Fibroblast of pulmonary artery (primary cell): Measurements from ENCODE around the gene KCNIP1.

Experiments used
- DNase-seq: peaks from one replicate; pipeline ENCODE4 v3.0.0-alpha.2; 2010; ENCODE audit warnings: low read depth
- H3K4me3 ChIP-seq: replicated peaks from 2 replicates; pipeline ENCODE4 v1.5.1; 2011; ENCODE audit warnings: low read depth, mild to moderate bottlenecking, control low read depth, low read length, moderate library complexity
- TF ChIP-seq, protein P1 (sequence below): IDR thresholded peaks from 2 replicates; pipeline ENCODE4 v1.5.1; 2011; ENCODE audit warnings: mild to moderate bottlenecking, control low read depth, low read length, inconsistent platforms; ENCODE audit errors: missing control alignments

The KCNIP1 gene

DNA sequence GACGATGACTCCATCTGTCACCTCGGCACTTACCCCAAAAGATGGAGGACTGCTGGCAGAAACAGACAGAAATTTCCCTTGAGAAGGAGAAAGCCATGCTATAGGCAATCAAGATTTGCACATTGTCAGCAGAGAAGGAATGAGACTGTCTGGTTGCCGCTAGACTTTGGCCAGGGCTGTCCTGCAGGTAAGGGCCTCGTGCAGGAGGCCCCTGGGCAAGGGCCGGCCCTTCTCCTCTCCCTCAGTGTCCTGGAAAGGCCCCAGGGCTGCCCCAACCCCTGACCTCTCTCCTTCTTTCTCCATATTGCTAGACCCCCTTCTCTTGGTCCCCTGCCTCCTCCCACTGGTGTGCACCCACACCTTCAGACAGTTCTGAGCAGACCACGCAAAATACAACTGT lies 14.6 kb upstream of the KCNIP1 start:
- TF ChIP-seq, protein P1, sequence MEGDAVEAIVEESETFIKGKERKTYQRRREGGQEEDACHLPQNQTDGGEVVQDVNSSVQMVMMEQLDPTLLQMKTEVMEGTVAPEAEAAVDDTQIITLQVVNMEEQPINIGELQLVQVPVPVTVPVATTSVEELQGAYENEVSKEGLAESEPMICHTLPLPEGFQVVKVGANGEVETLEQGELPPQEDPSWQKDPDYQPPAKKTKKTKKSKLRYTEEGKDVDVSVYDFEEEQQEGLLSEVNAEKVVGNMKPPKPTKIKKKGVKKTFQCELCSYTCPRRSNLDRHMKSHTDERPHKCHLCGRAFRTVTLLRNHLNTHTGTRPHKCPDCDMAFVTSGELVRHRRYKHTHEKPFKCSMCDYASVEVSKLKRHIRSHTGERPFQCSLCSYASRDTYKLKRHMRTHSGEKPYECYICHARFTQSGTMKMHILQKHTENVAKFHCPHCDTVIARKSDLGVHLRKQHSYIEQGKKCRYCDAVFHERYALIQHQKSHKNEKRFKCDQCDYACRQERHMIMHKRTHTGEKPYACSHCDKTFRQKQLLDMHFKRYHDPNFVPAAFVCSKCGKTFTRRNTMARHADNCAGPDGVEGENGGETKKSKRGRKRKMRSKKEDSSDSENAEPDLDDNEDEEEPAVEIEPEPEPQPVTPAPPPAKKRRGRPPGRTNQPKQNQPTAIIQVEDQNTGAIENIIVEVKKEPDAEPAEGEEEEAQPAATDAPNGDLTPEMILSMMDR = no peak
- DNase-seq = no peak
- H3K4me3 ChIP-seq = no peak overlapping the region

DNA sequence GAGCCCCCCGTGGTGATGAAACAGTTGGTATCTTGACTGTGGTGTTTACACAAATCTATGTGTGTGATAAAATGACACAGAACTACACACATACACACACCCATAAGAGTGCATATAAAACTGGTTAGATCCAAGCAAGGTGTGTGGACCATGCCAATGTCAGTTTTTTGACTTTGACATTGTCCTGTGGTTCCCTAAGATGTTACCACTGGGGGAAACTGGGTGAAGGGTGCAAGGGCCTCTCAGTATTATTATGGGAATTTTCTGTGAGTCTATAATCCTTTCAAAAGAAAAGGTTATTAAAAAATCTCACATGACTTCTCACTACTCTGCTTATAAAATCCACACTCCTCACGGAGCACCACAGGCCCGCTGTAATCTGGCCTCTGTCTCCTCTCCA lies 13.4 kb upstream of the KCNIP1 start:
- TF ChIP-seq, protein P1 = no peak
- DNase-seq = no peak
- H3K4me3 ChIP-seq = no peak overlapping the region

DNA sequence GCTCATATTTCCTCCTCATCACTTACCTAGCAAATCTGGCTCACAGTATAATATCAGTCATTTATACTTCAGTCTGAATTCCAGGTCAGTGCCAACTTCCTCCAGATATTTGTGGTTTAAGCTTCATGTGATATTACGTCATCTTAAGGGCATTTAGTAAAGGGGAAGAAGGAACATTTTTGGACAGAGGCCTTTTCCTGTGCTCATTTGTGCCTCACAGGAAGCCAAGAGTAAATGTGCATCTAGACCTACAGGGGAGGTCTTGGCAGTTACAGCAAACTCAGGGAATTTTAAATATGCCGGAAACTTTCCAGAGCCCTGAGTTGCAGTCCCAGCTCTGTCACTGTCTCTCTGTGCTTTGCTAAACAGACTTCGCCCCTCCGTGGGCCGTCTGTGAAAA lies 12.3 kb upstream of the KCNIP1 start:
- TF ChIP-seq, protein P1 = no peak
- DNase-seq = peak; percentile 96
- no peak overlapping the region for H3K4me3 ChIP-seq

DNA sequence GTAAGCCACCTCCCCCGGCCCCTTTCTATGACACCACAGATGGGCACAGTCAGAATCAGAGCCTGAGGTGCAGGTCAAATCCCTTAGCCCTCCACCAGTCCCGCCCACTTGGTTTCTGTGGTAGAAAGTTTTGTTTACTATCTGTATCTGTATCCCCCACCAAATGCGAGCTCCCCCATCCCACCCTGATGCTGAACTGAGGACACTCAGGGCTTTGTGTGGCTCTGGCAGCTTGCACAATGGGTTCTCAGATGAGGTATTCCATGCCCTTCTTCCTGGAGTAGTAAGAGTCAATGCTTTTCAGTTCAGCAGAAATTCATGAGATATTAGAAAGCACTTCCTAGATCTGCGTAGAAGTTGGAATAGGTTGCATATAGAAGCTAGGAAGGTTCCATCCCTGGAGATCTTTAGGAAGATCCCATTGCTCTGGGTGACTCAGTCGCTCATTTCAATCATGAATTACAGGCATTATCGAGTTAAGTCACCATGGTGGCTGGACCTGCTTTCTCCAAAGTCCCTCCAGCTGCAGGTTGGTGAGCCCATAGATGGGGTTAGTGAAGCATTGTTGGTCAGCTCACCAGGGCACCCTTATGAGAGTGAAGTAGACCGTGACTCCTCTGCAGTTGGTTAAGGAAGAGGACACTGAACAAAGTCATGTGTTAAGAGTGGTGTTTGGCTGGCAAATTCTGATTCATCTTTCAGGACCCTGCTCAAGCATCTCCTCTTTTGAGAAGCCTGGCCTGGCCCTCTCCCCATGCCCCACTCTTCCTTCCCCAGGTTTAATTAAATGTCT lies 10.6 kb upstream of the KCNIP1 start:
- TF ChIP-seq, protein P1 = no peak
- no peak overlapping the region for H3K4me3 ChIP-seq
- DNase-seq = no peak

DNA sequence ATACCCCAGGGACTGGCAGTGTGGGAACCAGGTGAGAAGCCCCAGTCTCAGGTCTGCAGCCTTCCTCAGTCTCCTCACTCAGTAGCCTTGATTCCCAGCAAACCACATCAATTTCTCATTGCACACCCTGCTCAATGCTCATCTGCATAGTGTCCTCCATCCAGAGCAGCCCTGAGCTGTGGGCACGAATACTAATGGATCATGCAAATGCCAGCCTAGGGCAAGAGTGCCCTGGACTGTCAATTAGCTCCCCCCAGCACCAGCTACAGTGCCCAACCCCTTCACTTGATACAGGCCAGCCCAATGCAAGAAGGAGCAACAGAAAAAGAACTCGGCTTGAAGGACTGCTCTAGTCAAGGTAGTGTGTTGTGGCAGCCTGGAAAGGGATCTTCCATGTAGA lies 9.8 kb upstream of the KCNIP1 start:
- TF ChIP-seq, protein P1 = no peak
- no peak for DNase-seq
- no peak overlapping the region for H3K4me3 ChIP-seq

DNA sequence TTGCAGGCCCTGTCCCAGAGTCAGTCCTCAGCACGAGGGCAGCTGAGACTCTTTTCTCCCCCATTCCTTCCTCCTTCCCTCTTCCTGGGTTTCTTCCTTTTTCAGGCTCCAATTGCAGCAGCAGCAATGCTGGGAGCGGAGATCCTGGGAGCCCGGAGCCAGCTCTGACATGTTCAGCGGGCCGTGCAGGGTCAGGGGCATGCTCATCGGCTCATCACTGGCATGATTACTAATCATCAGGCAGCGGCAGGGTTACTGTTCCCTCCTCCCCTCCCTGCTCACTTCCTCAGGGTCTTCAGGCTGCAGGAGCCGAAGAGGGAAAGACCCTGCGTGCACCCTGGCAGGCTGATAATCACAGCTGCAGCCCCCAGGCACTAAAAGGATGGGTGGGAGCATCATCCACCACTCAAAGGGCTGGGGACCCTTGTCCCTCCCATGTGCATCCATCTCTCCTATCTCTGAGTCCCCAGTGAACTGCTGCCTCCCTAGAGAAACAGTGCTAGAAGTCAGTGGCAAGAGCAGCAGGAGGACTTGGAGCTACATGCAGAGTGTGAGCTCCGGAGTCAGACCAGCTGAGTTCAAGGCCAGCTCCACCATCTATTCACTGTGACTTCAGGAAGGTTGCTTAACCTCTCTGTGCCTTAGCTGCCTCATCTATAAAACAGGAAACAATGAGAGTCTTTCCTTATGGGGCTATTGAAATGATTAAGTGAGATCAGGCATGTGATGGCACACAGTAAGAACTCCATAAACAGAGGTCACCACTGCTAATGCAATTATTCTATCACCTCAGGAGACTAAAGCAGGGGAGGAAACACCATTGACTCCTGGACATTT lies 7.8 kb upstream of the KCNIP1 start:
- TF ChIP-seq, protein P1 = no peak
- no peak for DNase-seq
- no peak overlapping the region for H3K4me3 ChIP-seq
